ENCODE measurements around the gene TMEM186.

DNA sequence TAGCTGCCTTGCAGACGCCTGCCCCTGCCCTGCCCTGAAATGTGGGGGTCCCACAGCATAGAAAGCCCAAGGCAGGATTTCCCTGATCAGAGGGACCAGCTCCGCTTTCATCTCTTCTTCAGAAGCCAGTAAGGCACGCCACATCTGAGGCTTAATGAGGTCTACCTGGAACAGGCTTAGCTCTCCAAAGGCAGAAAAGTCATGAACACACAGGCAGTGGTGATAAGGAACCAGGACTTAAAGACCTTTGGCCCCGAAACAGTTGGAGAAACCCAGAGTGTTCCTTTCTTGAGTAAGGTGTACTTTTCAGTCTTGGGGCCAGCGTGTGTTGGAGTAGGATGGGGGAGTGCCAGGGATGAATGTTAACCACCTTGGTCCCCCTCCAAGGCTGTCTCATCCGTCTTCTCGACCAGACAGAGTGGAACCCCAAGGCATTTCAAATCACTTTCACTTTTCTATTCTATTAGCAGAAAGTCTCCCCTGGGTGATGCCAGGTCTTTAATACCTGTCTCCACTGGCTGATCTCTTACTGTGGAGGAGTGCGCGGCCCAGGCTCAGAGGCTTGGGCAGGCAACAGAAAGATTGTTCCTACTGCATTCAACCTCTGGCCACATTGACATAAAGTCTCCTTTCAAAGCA is 43.9 kb downstream of the TMEM186 start:
- TF ChIP-seq, protein P1, sequence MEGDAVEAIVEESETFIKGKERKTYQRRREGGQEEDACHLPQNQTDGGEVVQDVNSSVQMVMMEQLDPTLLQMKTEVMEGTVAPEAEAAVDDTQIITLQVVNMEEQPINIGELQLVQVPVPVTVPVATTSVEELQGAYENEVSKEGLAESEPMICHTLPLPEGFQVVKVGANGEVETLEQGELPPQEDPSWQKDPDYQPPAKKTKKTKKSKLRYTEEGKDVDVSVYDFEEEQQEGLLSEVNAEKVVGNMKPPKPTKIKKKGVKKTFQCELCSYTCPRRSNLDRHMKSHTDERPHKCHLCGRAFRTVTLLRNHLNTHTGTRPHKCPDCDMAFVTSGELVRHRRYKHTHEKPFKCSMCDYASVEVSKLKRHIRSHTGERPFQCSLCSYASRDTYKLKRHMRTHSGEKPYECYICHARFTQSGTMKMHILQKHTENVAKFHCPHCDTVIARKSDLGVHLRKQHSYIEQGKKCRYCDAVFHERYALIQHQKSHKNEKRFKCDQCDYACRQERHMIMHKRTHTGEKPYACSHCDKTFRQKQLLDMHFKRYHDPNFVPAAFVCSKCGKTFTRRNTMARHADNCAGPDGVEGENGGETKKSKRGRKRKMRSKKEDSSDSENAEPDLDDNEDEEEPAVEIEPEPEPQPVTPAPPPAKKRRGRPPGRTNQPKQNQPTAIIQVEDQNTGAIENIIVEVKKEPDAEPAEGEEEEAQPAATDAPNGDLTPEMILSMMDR (IDR thresholded peaks at IDR 0.05; ENCODE audit: poor library complexity) = no peak
- TF ChIP-seq EZH2 (IDR thresholded peaks at IDR 0.05; ENCODE audit: borderline replicate concordance) = no peak

Data from hepatocyte (in vitro differentiated cells).